Cardiac muscle cell (in vitro differentiated cells and primary cell): ENCODE measurements around the gene BNIP2. TPM values are rescaled to one million over a fixed set of nuclear protein-coding genes. Genes with fewer than 3 reads are reported as not detected.

ENCODE experiments used
- DNase-seq, 2 donors: peaks; one replicate each; pipeline versions ENCODE4 v3.0.0 to v3.0.0-alpha.2; 2010 to 2017; ENCODE audit warnings: low read depth in 1 of 2, low spot score in 1 of 2
- H3K27ac ChIP-seq: fragments of 200-600 bp; sonication (generic); 2 replicates; pipeline ENCODE4 v1.5.1; 2016
- H3K27me3 ChIP-seq: fragments of 200-600 bp; sonication (generic); 2 replicates; pipeline ENCODE4 v1.6.0; 2016; ENCODE audit warnings: control low read depth
- H3K36me3 ChIP-seq: fragments of 200-600 bp; sonication (generic); 2 replicates; pipeline ENCODE4 v1.5.1; 2016; ENCODE audit warnings: control low read depth
- H3K4me1 ChIP-seq: fragments of 200-600 bp; sonication (generic); 2 replicates; pipeline ENCODE4 v1.8.1; 2017; ENCODE audit warnings: low read depth, mild to moderate bottlenecking, mixed run types
- H3K4me3 ChIP-seq: fragments of 200-600 bp; sonication (generic); 2 replicates; pipeline ENCODE4 v1.5.1; 2016; ENCODE audit warnings: mild to moderate bottlenecking
- H3K9me3 ChIP-seq: fragments of 200-600 bp; sonication (generic); 2 replicates; pipeline ENCODE4 v1.5.1; 2017; ENCODE audit warnings: low read depth, mild to moderate bottlenecking, control low read depth
- polyA plus RNA-seq: library from polyadenylated mRNA; unstranded; fragments of >200 nt; fragmentation: Nextera tagmentation; extraction: Ambion mirVana; gene quantifications from 2 replicates; pipeline ENCODE4 v1.2.1, GENCODE V29; 2016
- total RNA-seq: library from RNA; depleted of rRNA; stranded (reverse); fragments of >200 nt; gene quantifications from 2 replicates; pipeline ENCODE4 v1.2.3, GENCODE V29; 2016
- TF ChIP-seq, protein P1 (sequence below): IDR thresholded peaks from 2 replicates; pipeline ENCODE4 v1.5.1; 2012; ENCODE audit warnings: low read depth, mild to moderate bottlenecking, low read length

BNIP2 gene
- total and polyA plus RNA-seq, 2 experiments from 2014 or later: 72.2 to 150 TPM

DNA sequence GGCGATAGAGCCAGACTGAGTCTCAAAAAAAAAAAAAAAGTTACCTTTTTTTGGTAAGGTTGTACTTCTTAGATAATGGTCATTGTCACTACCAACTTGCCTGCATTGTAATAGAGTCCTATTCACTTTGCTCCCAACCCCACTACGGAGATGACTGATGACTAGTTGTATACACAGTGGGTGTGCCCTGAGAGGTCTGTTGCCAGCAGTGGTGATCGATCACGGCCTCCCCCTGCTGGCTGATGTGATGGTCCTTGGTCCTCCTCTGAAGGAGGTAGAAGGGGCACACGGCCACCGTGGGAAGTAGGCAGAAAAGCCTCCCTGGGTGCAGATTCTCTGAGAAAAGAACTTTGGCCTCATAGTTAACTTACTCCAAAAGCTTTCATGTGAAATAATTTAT is 66.8 kb downstream of the BNIP2 start:
- no peaks in the 10 kb centered on the region for H3K36me3 ChIP-seq
- peaks cover 23% of the 10 kb centered on the region for H3K27me3 ChIP-seq
- H3K4me3 ChIP-seq: no peak overlapping the region
- H3K4me1 ChIP-seq: no peaks in the 10 kb centered on the region
- TF ChIP-seq, protein P1, sequence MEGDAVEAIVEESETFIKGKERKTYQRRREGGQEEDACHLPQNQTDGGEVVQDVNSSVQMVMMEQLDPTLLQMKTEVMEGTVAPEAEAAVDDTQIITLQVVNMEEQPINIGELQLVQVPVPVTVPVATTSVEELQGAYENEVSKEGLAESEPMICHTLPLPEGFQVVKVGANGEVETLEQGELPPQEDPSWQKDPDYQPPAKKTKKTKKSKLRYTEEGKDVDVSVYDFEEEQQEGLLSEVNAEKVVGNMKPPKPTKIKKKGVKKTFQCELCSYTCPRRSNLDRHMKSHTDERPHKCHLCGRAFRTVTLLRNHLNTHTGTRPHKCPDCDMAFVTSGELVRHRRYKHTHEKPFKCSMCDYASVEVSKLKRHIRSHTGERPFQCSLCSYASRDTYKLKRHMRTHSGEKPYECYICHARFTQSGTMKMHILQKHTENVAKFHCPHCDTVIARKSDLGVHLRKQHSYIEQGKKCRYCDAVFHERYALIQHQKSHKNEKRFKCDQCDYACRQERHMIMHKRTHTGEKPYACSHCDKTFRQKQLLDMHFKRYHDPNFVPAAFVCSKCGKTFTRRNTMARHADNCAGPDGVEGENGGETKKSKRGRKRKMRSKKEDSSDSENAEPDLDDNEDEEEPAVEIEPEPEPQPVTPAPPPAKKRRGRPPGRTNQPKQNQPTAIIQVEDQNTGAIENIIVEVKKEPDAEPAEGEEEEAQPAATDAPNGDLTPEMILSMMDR: peak; percentile 48
- no peak overlapping the region for H3K27ac ChIP-seq
- no peaks in the 10 kb centered on the region for H3K9me3 ChIP-seq
- DNase-seq: peak; percentile 48 to 51

DNA sequence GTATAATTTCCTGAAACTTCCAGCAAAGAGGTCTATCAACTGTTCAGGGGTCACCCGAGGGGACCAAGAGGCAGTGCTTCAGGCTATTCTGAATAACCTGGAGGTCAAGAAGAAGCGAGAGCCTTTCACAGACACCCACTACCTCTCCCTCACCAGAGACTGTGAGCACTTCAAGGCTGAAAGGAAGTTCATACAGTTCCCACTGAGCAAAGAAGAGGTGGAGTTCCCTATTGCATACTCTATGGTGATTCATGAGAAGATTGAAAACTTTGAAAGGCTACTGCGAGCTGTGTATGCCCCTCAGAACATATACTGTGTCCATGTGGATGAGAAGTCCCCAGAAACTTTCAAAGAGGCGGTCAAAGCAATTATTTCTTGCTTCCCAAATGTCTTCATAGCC is 70.7 kb downstream of the BNIP2 start:
- TF ChIP-seq, protein P1: no peak
- Histone ChIP-seq H3K36me3 (no peaks in the 10 kb centered on the region), H3K27ac (no peak overlapping the region), H3K4me1 (no peaks in the 10 kb centered on the region), H3K27me3 (peaks cover 19% of the 10 kb centered on the region), H3K4me3 (no peak overlapping the region), H3K9me3 (no peaks in the 10 kb centered on the region)
- DNase-seq: no peak

DNA sequence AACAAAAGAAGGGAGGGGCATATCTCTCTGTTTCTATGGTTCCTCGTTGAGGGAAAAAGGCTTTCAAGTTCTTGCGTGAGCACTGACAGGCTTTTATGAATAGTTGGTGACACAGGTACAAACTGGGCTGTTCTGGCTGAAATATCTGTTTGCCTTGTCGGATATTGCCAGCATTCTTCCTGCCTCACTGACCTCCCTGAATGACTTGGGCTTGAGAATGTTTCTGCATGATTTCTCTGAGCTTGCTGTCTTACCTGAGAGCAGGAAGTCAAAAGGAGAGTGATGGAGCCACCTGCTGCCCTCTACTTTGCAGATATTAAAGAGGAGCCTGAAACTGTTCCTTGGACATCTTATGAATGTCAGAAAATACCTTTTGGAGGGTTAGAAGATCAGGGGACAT is 72.7 kb downstream of the BNIP2 start:
- no peak overlapping the region for H3K4me3 ChIP-seq
- peaks cover 19% of the 10 kb centered on the region for H3K27me3 ChIP-seq
- DNase-seq: no peak
- H3K36me3 ChIP-seq: no peaks in the 10 kb centered on the region
- TF ChIP-seq, protein P1: no peak
- no peak overlapping the region for H3K27ac ChIP-seq
- no peaks in the 10 kb centered on the region for H3K4me1 ChIP-seq
- no peaks in the 10 kb centered on the region for H3K9me3 ChIP-seq

DNA sequence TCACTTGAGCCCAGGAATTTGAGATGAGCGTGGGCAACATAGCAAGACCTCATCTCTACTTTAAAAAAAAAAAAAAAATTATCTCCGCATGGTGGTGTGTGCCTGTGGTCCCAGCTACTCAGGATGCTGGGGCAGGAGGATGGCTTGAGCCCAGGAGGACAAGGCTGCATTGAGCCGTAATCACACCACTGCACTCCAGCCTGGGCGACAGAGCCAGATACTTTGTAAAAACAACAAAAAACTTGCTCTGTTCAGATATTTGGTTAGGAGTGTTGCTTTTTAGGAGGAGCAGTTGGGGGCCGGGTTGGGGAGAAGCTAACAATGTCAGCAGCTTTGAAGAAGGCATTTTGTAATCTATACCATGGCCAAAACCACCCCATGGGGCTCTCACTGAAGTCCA is 73.5 kb downstream of the BNIP2 start:
- TF ChIP-seq, protein P1: no peak
- no peak overlapping the region for H3K27ac ChIP-seq
- H3K9me3 ChIP-seq: no peaks in the 10 kb centered on the region
- H3K4me3 ChIP-seq: no peak overlapping the region
- no peaks in the 10 kb centered on the region for H3K4me1 ChIP-seq
- peaks cover 19% of the 10 kb centered on the region for H3K27me3 ChIP-seq
- H3K36me3 ChIP-seq: no peaks in the 10 kb centered on the region
- DNase-seq: no peak

DNA sequence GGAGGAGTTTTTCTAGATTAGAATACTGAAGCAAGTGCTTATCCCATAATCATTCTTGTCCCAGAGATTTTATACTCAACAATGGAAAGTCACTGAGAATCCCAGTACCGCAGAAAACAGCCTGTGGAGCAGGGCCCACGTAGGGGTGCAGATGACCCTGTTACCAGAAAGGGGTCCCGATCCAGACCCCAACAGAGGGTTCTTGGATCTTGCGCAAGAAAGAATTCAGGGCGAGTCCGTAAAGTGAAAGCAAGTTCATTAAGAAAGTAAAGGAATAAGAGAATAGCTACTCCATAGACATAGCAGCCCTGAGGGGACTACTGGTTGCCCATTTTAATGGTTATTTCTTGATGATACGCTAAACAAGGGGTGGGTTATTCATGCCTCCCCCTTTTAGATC is 75.0 kb downstream of the BNIP2 start:
- Histone ChIP-seq H3K4me3 (no peak overlapping the region), H3K27me3 (peaks cover 17% of the 10 kb centered on the region), H3K4me1 (no peaks in the 10 kb centered on the region), H3K27ac (no peak overlapping the region), H3K9me3 (no peaks in the 10 kb centered on the region), H3K36me3 (no peaks in the 10 kb centered on the region)
- TF ChIP-seq, protein P1: no peak
- DNase-seq: no peak
